ENCODE measurements around the gene FAM193A.
"Not testable (repeated sequence)": the region's sequence is repeated elsewhere in the genome, so short reads cannot be mapped to it uniquely, and the experiment has no call there.

Gene FAM193A

DNA sequence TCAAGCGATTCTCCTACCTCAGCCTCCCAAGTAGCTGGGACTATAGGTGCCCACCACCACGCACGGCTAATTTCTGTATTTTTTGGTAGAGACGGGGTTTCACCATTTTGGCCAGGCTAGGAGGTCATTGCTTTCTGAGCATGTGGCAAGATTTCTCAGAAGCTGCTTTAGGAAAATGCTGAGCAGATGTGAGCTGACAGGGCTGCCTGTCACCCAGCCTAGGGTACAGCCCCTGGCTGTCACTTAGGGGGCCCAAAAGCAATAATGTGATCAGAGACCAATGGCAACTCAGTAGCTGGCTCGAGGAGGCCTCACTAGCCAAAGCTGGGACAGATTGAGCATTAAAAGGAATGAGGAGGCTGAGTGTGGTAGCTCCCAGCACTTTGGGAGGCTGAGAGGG is 154.9 kb downstream of the FAM193A start:
- DNase-seq (ENCODE audit: low read depth), result no peak

GRCh38 chr4:2691952-2692435 is 155.5 kb downstream of the FAM193A start:
- no peak for DNase-seq (ENCODE audit: low read depth)

DNA sequence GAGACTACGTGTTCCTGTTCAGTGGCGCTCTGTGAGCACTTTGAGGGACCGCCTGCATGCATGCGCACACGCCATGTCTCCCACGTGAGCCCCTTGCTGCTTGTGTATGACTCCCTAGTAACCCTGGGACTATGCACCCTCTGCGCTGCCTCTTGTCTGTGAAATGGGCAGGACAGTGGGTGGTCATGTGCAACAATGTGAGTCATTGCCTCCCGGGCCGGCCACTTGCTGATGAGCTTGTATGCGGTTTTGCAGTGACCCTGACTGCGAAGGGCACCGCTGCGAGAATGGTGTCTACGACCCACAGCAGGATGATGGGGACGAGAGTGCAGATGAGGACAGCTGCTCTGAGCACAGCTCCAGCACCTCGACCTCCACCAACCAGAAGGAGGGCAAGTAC is 158.2 kb downstream of the FAM193A start:
- no peak for DNase-seq (ENCODE audit: low read depth)

GRCh38 chr4:2695346-2696060 is 159.1 kb downstream of the FAM193A start:
- DNase-seq (ENCODE audit: low read depth), result no peak

- DNase-seq (ENCODE audit: low read depth), result no peak
These were observed 160.0 kb downstream of the FAM193A start for GRCh38 chr4:2696423-2696822.

GRCh38 chr4:2697995-2698414 is 161.6 kb downstream of the FAM193A start:
- no peak for DNase-seq (ENCODE audit: low read depth)

GRCh38 chr4:2698504-2698903 is 162.1 kb downstream of the FAM193A start:
- no peak for DNase-seq (ENCODE audit: low read depth)

DNA sequence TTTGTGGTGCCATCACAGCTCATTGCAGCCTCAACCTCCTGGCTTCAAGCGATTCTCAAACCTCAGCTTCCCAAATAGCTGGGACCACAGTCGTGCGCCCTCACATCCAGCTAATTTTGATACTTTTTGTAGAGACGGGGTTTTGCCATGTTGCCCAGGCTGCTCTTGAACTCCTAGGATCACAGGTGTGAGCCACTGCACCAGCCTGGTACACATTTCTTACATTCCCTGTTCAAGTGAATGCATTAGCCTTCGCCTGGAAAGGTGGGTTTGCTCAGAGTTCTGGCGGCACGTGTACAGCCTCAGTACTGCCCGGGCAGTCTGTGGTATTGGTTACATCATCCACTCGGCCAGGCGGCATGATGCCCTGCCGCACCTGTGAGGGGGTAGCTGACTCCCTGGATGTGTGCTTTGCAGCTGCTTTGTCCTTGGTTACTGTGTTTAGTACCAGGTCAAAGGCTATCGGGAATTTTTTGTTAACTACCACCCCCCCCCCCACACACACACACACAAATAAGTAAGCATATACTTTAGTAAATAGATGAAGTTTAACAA is 162.6 kb downstream of the FAM193A start:
- DNase-seq (ENCODE audit: low read depth), result no peak

- DNase-seq (ENCODE audit: low read depth), result no peak
These were observed 163.1 kb downstream of the FAM193A start for GRCh38 chr4:2699534-2699933.

GRCh38 chr4:2700031-2700430 is 163.6 kb downstream of the FAM193A start:
- no peak for DNase-seq (ENCODE audit: low read depth)

GRCh38 chr4:2702361-2702760 is 165.9 kb downstream of the FAM193A start:
- DNase-seq (ENCODE audit: low read depth), result no peak

DNA sequence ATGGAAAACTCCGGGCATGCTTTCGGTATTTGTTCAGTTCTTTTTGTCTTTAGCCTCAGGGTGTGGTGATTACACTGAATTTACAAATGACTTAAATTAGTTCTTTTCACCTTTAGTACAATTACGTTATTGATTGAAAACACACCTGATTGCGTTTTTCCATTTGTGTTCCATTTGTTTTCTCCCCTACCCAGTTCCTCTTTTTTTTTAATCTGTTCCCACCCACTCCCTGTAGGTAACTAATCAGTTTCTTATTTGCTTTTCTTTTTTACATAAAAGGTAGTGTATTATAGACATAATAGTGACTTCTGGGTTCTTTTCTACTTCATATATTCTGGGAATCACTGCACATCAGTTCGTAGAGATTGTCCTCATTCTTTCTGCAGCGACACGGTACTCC is 166.3 kb downstream of the FAM193A start:
- DNase-seq (ENCODE audit: low read depth), result no peak

- DNase-seq (ENCODE audit: low read depth), result no peak
These were observed 175.9 kb downstream of the FAM193A start for GRCh38 chr4:2712261-2712842.

GRCh38 chr4:2713337-2713736 is 176.9 kb downstream of the FAM193A start:
- no peak for DNase-seq (ENCODE audit: low read depth)

DNA sequence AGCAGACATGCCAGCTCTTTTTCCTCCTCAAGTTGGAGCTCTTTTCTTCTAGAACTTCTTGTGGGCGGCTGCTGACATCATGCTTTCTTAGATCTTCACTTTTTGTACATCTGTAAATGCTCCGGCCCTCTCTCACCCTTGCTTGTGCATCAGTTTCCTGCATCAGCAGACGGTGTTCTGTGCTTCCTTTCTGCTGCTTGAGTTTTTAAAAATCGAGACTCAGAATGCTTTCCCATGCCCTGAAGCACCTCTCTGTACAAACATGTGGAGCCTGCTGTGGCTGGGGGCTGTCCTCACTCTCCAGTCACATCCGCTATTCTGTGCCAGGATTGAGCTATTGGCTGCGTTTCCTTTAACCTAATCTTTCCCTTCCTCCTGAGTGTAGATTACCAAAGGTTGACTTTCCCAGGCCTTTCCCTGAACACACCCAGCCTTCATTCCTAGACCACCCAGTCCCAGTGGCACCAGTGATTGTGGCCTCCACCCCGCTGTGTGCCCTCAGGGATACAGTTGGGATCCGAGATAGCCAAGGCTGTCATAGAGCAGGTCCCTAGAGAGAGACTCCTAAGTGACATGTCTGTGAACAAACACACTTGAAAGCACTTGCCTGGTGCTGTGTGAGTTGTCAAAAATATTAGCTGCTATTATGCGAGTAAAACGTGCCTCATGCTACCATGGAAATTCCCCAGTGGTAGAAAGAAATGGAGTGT is 177.8 kb downstream of the FAM193A start:
- DNase-seq (ENCODE audit: low read depth), result peak; percentile 2

- DNase-seq (ENCODE audit: low read depth), result no peak
These were observed 178.5 kb downstream of the FAM193A start for GRCh38 chr4:2714918-2715317.

- no peak for DNase-seq (ENCODE audit: low read depth)
These were observed 179.0 kb downstream of the FAM193A start for GRCh38 chr4:2715426-2715825.

GRCh38 chr4:2716236-2716635 is 179.8 kb downstream of the FAM193A start:
- DNase-seq (ENCODE audit: low read depth), result no peak

DNA sequence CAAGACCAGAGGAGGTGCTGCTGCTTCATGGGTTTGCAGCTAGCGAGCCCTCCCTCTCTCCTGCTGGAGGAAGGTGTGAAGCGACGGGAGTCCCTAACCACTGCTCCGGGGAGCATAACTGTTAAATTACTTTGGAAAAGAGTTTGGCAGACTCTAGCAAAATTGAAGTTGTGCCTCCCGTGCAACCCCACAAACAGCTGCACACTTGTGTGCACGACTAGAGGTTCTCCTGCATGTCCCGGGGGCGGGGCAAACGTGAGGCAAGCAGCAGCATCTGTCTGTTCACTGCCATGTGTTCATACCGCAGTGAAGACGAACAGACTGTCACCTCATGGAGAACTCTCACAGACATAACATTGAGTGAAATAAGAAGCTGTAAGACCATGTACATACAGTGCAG is 185.1 kb downstream of the FAM193A start:
- DNase-seq (ENCODE audit: low read depth), result no peak

GRCh38 chr4:2722033-2722432 is 185.6 kb downstream of the FAM193A start:
- DNase-seq (ENCODE audit: low read depth), result no peak

DNA sequence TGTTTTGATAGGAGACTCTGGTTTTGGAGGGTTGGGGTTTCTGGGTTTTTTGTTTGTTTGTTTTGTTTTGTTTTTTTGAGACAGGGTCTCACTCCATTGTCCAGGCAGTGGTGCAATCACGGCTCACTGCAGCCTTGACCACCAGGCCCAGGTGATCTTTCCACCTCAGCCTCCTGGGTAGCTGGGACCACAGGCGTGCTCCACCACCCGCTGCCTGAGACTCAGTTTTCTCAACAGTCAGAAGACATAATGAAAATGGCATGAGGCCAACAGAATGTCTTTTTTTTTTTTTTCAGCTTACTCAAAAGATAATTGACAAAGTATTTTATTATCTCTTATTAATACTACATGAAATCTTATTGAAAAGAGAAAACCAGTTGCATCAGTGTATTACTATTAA is 187.3 kb downstream of the FAM193A start:
- no peak for DNase-seq (ENCODE audit: low read depth)

DNA sequence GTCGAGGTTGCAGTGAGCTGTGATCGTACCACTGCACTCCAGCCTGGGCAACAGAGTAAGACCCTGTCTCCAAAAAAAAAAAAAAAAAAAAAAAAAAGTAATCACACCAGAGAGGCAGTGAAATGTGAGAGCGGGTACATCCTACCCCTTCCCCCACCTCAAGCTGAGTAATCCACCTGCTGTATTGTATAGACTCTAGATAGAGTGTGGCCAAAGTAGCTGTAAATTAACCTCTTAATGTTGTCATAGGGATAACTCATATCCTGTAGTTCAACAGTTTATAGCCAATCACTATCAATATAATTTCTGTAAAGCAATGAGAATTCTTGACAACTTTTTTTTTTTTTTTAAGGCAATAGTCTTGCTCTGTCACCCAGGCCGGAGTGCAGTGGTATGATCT is 188.9 kb downstream of the FAM193A start:
- no peak for DNase-seq (ENCODE audit: low read depth)

DNA sequence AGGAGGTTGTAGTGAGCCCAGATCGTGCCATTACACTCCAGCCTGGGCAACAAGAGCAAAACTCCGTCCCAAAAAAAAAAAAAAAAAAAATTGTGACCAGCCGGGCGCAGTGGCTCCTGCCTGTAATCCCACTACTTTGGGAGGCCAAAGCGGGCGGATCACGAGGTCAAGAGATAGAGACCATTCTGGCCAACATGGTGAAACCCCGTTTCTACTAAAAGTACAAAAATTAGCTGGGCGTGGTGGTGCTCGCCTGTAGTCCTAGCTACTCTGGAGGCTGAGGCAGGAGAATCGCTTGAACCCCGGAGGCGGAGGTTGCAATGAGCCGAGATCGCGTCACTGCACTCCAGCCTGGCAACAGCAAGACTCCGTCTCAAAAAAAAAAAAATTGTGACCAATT is 190.4 kb downstream of the FAM193A start:
- not testable (repeated sequence) for DNase-seq (ENCODE audit: low read depth)

All from activated T-helper 1 cell treated with Interleukin-2 at 50 U/mL for 16 hours (primary cell).